ENCODE data around the gene UACA. TPM values are rescaled to one million over a fixed set of nuclear protein-coding genes. Genes with fewer than 3 reads are reported as not detected.

UACA gene
- total and polyA plus RNA-seq, 2 donors (not counting 3 experiments of a cell fraction or from before 2014, with no cell fraction given) = 167 to 292 TPM

GRCh38 chr15:70653426-70653825 lies 109.9 kb downstream of the UACA start:
- Histone ChIP-seq H3K36me3 (ENCODE audit: control insufficient read depth in 2 of 2, extremely low read depth in 1 of 2, insufficient read depth in 2 of 2, low read length in 2 of 2) (peaks cover 8% of the 10 kb centered on the region in 2 experiments), H3K4me3 (replicated peaks in 1 of 3; ENCODE audit: insufficient read depth in 1 of 3, low read depth in 1 of 3, low read length in 3 of 3) (no peak overlapping the region), H3K4me1 (ENCODE audit: control insufficient read depth, extremely low read depth, insufficient read depth, low read length) (peaks cover 28% of the 10 kb centered on the region), H3K9ac (replicated peaks; ENCODE audit: extremely low read depth, insufficient read depth, low read length) (no peak overlapping the region), H3K9me3 (replicated peaks; ENCODE audit: control insufficient read depth, insufficient read depth, low read length) (no peaks in the 10 kb centered on the region), H3K79me2 (ENCODE audit: control insufficient read depth, insufficient read depth, low read length) (no peaks in the 10 kb centered on the region), H3K4me2 (ENCODE audit: insufficient read depth, low read length) (no peak overlapping the region), H3K27ac (ENCODE audit: insufficient read depth, low read depth, low read length) (no peak overlapping the region), H3K27me3 (ENCODE audit: control insufficient read depth in 2 of 2, insufficient read depth in 2 of 2, low read length in 2 of 2) (no peaks in the 10 kb centered on the region), H2AFZ (ENCODE audit: low read depth, low read length) (no peak overlapping the region), H3K9me1 (replicated peaks; ENCODE audit: control insufficient read depth, extremely low read depth, insufficient read depth, low read length) (no peaks in the 10 kb centered on the region), H4K20me1 (replicated peaks; ENCODE audit: control insufficient read depth, extremely low read depth, insufficient read depth, low read length) (no peaks in the 10 kb centered on the region)
- CTCF ChIA-PET = interaction anchor here (0.8 to 2.3 kb wide), 6 partner anchors 9 to 158 kb away, joined by 3 to 7 read pairs (median 4); no protein-coding TSS in a partner anchor
- BruUV-seq (replicated peaks) = no TSS peak
- intact Hi-C loops (cut with micrococcal nuclease) = loop anchor here (5.0 to 10.0 kb wide), 2 partner anchors 86 to 1179 kb away; no protein-coding TSS in a partner anchor
- dilution Hi-C loops (cut with MboI; ENCODE audit: extremely low pct_ligation_motif_present, low sequenced_read_pairs) = no loop called here
- POLR2A ChIA-PET = no interaction called here
- TF ChIP-seq CTCF (IDR thresholded peaks at IDR 0.05; ENCODE audit: extremely low read depth in 1 of 2, insufficient read depth in 1 of 2, low read depth in 1 of 2, low read length in 2 of 2) (no peak), JUN (IDR thresholded peaks at IDR 0.05; ENCODE audit: borderline replicate concordance, insufficient read depth, insufficient read length, low read depth) (no peak), POLR2AphosphoS5 (IDR thresholded peaks at IDR 0.05; ENCODE audit: insufficient read depth, low read depth, low read length) (no peak), POLR2A (IDR thresholded peaks at IDR 0.05; ENCODE audit: low read depth, low read length) (no peak), MAX (IDR thresholded peaks at IDR 0.05; ENCODE audit: insufficient read depth, insufficient read length) (no peak), MYC (IDR thresholded peaks at IDR 0.05; ENCODE audit: low read depth, low read length) (no peak)
- no peak for DNase-seq (ENCODE audit: low read depth, low spot score)
- no peak for FAIRE-seq
